GM23248 (cell line): Measurements from ENCODE around the gene CAMK1D.

Experiments used
- EZH2 ChIP-seq: fragments of 200-600 bp; sonication (generic); IDR thresholded peaks from 2 replicates; pipeline ENCODE4 v1.6.1; 2018; ENCODE audit warnings: antibody characterized with exemption, mild to moderate bottlenecking; ENCODE audit not compliant: insufficient read depth, poor library complexity, severe bottlenecking
- EZH2phosphoT487 ChIP-seq: fragments of 200-600 bp; sonication (generic); IDR thresholded peaks from 2 replicates; pipeline ENCODE4 v1.6.1; 2018; ENCODE audit warnings: antibody characterized with exemption, moderate library complexity, mild to moderate bottlenecking, low read depth; ENCODE audit not compliant: insufficient read depth

DNA sequence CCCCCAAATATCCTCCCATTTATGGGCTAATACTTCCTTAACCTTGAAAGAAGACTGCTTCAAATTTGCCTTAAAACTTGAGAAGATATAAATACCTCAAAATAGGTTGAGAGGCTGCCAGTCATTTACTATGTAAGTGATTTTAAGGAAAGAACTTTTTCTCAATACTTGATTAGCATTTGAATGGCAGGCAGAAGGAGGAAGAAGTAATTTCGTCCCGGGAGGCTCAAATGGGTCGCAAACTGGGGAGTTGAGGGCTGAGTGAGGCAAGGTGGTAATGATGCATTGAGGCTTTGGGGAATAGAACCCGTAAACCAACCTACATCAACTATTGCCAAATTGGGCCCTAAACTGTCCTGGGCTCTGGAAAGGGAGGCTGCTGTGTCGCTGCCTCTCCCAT is 11.1 kb downstream of the CAMK1D start:
- TF ChIP-seq EZH2 (no peak), EZH2phosphoT487 (no peak)
